GM12878 (cell line): ENCODE measurements around the gene NBPF26.
"Not testable (repeated sequence)": the region's sequence is repeated elsewhere in the genome, so short reads cannot be mapped to it uniquely, and the experiment has no call there.

ENCODE experiments used
- CTCF ChIP-seq, 3 experiments: IDR thresholded peaks in 2 of 3; conservative IDR thresholded peaks in 1 of 3; 2 replicates each; pipeline ENCODE4 v1.5.1; 2011; ENCODE audit warnings: low read depth in 3 of 3, low read length in 3 of 3, mild to moderate bottlenecking in 3 of 3, control low read depth in 2 of 3, moderate library complexity in 2 of 3, inconsistent platforms in 1 of 3, mixed read lengths in 1 of 3; ENCODE audit not compliant: control insufficient read depth in 2 of 3, insufficient read depth in 1 of 3; ENCODE audit errors: extremely low read depth in 1 of 3
- IKZF2 ChIP-seq, 2 experiments: fragments of 450-650 bp; IDR thresholded peaks; 2 replicates each; pipeline ENCODE4 v1.6.1; 2017; ENCODE audit warnings: mild to moderate bottlenecking in 2 of 2, moderate library complexity in 2 of 2
- SRF ChIP-seq, 2 experiments: IDR thresholded peaks; 2 replicates each; pipeline ENCODE4 v1.6.1; 2011; ENCODE audit warnings: low read depth in 2 of 2, low read length in 2 of 2, mild to moderate bottlenecking in 1 of 2, moderate library complexity in 1 of 2

- TF ChIP-seq SRF (IDR thresholded peaks at IDR 0.05; ENCODE audit: low read depth in 2 of 2, low read length in 2 of 2); CTCF (IDR thresholded peaks at IDR 0.05 in 2 of 3, conservative IDR thresholded peaks at IDR 0.05 in 1 of 3; ENCODE audit: control insufficient read depth in 2 of 3, extremely low read depth in 1 of 3, insufficient read depth in 1 of 3, low read depth in 3 of 3, low read length in 3 of 3); IKZF2 (IDR thresholded peaks at IDR 0.05): not testable (repeated sequence)
Observed at GRCh38 chr1:120844945-120845330, 121.2 kb downstream of the NBPF26 start.
